Upper lobe of right lung (tissue), 1 donor: Measurements from ENCODE around the gene CCDC89. TPM values are rescaled to one million over a fixed set of nuclear protein-coding genes. Genes with fewer than 3 reads are reported as not detected.

Source experiments
- ATAC-seq: fragments of 200-7000 bp; cut with Tn5 transposase; one replicate; pipeline ENCODE4 v1.9.1; 2020; ENCODE audit warnings: mild to moderate bottlenecking, moderate library complexity
- DNase-seq: peaks from one replicate; pipeline ENCODE4 v3.0.0-alpha.2; 2020
- H3K27ac ChIP-seq: fragments of 200-600 bp; one replicate; pipeline ENCODE4 v1.8.0; 2022
- H3K27me3 ChIP-seq: fragments of 200-600 bp; one replicate; pipeline ENCODE4 v1.8.0; 2022; ENCODE audit warnings: mild to moderate bottlenecking
- H3K36me3 ChIP-seq: fragments of 200-600 bp; one replicate; pipeline ENCODE4 v1.8.0; 2022
- H3K4me1 ChIP-seq: fragments of 200-600 bp; one replicate; pipeline ENCODE4 v1.8.0; 2022
- H3K4me3 ChIP-seq: fragments of 200-600 bp; one replicate; pipeline ENCODE4 v1.8.0; 2022; ENCODE audit warnings: mild to moderate bottlenecking
- H3K9me3 ChIP-seq: fragments of 200-600 bp; one replicate; pipeline ENCODE4 v1.8.0; 2022
- CTCF ChIP-seq: fragments of 200-600 bp; IDR thresholded peaks from one replicate; pipeline ENCODE4 v1.8.0; 2022; ENCODE audit warnings: antibody characterized with exemption
- intact Hi-C: fragments of 100-400 bp; cut with DNase I; formaldehyde crosslinking; loops from one replicate; pipeline ENCODE4 v1.11.0; 2022
- total RNA-seq: library from RNA; stranded (reverse); fragmentation: NEBNext Ultra II Directional; extraction: Animal tissue kit (Norgen Biotek cat#: 25700); gene quantifications from one replicate; pipeline ENCODE4 v1.2.1, GENCODE V29; 2021
- donor health status: DM: no; HTN: yes; CAD: no; lungs with severe emphysema.

The CCDC89 gene
- total RNA-seq, 1 donor from 2014 or later = 1.2 TPM

- peaks cover 13% of the 10 kb centered on the region for H3K4me1 ChIP-seq
- H3K27ac ChIP-seq = peak overlapping the region; percentile 65
- DNase-seq = peak; percentile 65
- peak; percentile 63 for ATAC-seq
- intact Hi-C loops = no loop called here
- no peak for TF ChIP-seq CTCF
- peak overlapping the region; percentile 37 for H3K4me3 ChIP-seq
- H3K36me3 ChIP-seq = no peaks in the 10 kb centered on the region
- no peaks in the 10 kb centered on the region for H3K27me3 ChIP-seq
- H3K9me3 ChIP-seq = no peaks in the 10 kb centered on the region
Measured at GRCh38 chr11:85685125-85685819, 723 bp downstream of the CCDC89 start.

- Histone ChIP-seq H3K27me3 (no peaks in the 10 kb centered on the region), H3K4me1 (peaks cover 19% of the 10 kb centered on the region), H3K36me3 (no peaks in the 10 kb centered on the region), H3K4me3 (peak overlapping the region; percentile 50), H3K27ac (peak overlapping the region; percentile 51), H3K9me3 (no peaks in the 10 kb centered on the region)
- peak; percentile 87 for DNase-seq
- no peak for TF ChIP-seq CTCF
- intact Hi-C loops = no loop called here
- peak; percentile 84 for ATAC-seq
Measured at GRCh38 chr11:85682330-85683305, 3.4 kb downstream of the CCDC89 start.

GRCh38 chr11:85680897-85681296 lies 5.1 kb downstream of the CCDC89 start:
- no peak for TF ChIP-seq CTCF
- Histone ChIP-seq H3K27me3 (no peaks in the 10 kb centered on the region), H3K27ac (no peak overlapping the region), H3K36me3 (no peaks in the 10 kb centered on the region), H3K4me3 (no peak overlapping the region), H3K9me3 (no peaks in the 10 kb centered on the region), H3K4me1 (peaks cover 13% of the 10 kb centered on the region)
- ATAC-seq (no peak), DNase-seq (no peak)
- intact Hi-C loops = no loop called here

GRCh38 chr11:85679576-85679975 lies 6.4 kb downstream of the CCDC89 start:
- Histone ChIP-seq H3K9me3 (no peaks in the 10 kb centered on the region), H3K4me3 (no peak overlapping the region), H3K36me3 (no peaks in the 10 kb centered on the region), H3K4me1 (peaks cover 13% of the 10 kb centered on the region), H3K27ac (no peak overlapping the region), H3K27me3 (no peaks in the 10 kb centered on the region)
- intact Hi-C loops = no loop called here
- TF ChIP-seq CTCF = no peak
- ATAC-seq (no peak), DNase-seq (no peak)

- Histone ChIP-seq H3K4me3 (no peak overlapping the region), H3K27me3 (no peaks in the 10 kb centered on the region), H3K4me1 (no peaks in the 10 kb centered on the region), H3K36me3 (no peaks in the 10 kb centered on the region), H3K27ac (no peak overlapping the region), H3K9me3 (no peaks in the 10 kb centered on the region)
- no peak for DNase-seq
- ATAC-seq = no peak
- TF ChIP-seq CTCF = no peak
- intact Hi-C loops = no loop called here
Measured at GRCh38 chr11:85673393-85673792, 12.6 kb downstream of the CCDC89 start.
